Neural progenitor cell (in vitro differentiated cells): ENCODE data around the gene TNFSF8. TPM values are rescaled to one million over a fixed set of nuclear protein-coding genes. Genes with fewer than 3 reads are reported as not detected.
A peak's percentile ranks its signal among the peaks of the same experiment; 100 is the strongest.

Experiments
- DNase-seq: peaks from one replicate; pipeline ENCODE4 v3.0.0-alpha.2; 2016; ENCODE audit warnings: low spot score
- H2AFZ ChIP-seq: fragments of 200-600 bp; sonication (generic); replicated peaks from 2 replicates; pipeline ENCODE4 v1.6.1; 2016; ENCODE audit warnings: antibody characterized with exemption
- H3F3A ChIP-seq: fragments of 200-600 bp; sonication (generic); 2 replicates; pipeline ENCODE4 v1.6.1; 2016; ENCODE audit warnings: antibody characterized with exemption, low read depth
- H3K27ac ChIP-seq: fragments of 200-600 bp; sonication (generic); 2 replicates; pipeline ENCODE4 v1.5.1; 2016; ENCODE audit warnings: mild to moderate bottlenecking
- H3K27me3 ChIP-seq: fragments of 200-600 bp; sonication (generic); 2 replicates; pipeline ENCODE4 v1.6.1; 2016; ENCODE audit warnings: mild to moderate bottlenecking, moderate library complexity
- H3K36me3 ChIP-seq: fragments of 200-600 bp; sonication (generic); 2 replicates; pipeline ENCODE4 v1.5.1; 2016
- H3K4me1 ChIP-seq: fragments of 200-600 bp; sonication (generic); 2 replicates; pipeline ENCODE4 v1.6.1; 2016; ENCODE audit warnings: mixed run types
- H3K4me2 ChIP-seq: fragments of 200-600 bp; sonication (generic); 2 replicates; pipeline ENCODE4 v1.6.1; 2016
- H3K4me3 ChIP-seq: fragments of 200-600 bp; sonication (generic); 2 replicates; pipeline ENCODE4 v1.5.1; 2016
- H3K79me2 ChIP-seq: fragments of 200-600 bp; sonication (generic); 2 replicates; pipeline ENCODE4 v1.6.1; 2016; ENCODE audit warnings: low read depth
- H3K9ac ChIP-seq: fragments of 200-600 bp; sonication (generic); 2 replicates; pipeline ENCODE4 v1.6.1; 2016
- H3K9me3 ChIP-seq: fragments of 200-600 bp; sonication (generic); 2 replicates; pipeline ENCODE4 v1.5.1; 2016; ENCODE audit warnings: low read depth
- H4K20me1 ChIP-seq: fragments of 200-600 bp; sonication (generic); 2 replicates; pipeline ENCODE4 v1.6.1; 2016; ENCODE audit warnings: low read depth
- H3K27ac Mint-ChIP-seq: 3 replicates; pipeline ENCODE4 v1.8.0; 2021; ENCODE audit warnings: mixed read lengths
- H3K27me3 Mint-ChIP-seq: 2 replicates; pipeline ENCODE4 v1.8.0; 2022; ENCODE audit warnings: low read depth, mild to moderate bottlenecking, inconsistent platforms, moderate library complexity, mixed read lengths; ENCODE audit not compliant: insufficient read depth
- H3K36me3 Mint-ChIP-seq: 3 replicates; pipeline ENCODE4 v1.8.0; 2021; ENCODE audit warnings: mixed read lengths
- H3K4me1 Mint-ChIP-seq: 3 replicates; pipeline ENCODE4 v1.8.0; 2021; ENCODE audit warnings: mixed read lengths
- H3K4me3 Mint-ChIP-seq: 3 replicates; pipeline ENCODE4 v1.8.0; 2021; ENCODE audit warnings: mild to moderate bottlenecking, moderate library complexity, mixed read lengths
- H3K9me3 Mint-ChIP-seq: 3 replicates; pipeline ENCODE4 v1.8.0; 2020; ENCODE audit warnings: mixed read lengths
- EZH2 ChIP-seq: fragments of 200-600 bp; sonication (generic); IDR thresholded peaks from 2 replicates; pipeline ENCODE4 v1.6.1; 2017; ENCODE audit warnings: antibody characterized with exemption, mild to moderate bottlenecking, moderate library complexity
- EZH2phosphoT487 ChIP-seq: fragments of 200-600 bp; sonication (generic); IDR thresholded peaks from 2 replicates; pipeline ENCODE4 v1.6.1; 2017; ENCODE audit warnings: antibody characterized with exemption
- total RNA-seq: library from RNA; depleted of rRNA; stranded (reverse); fragments of >200 nt; gene quantifications from 2 replicates; pipeline ENCODE4 v1.2.3, GENCODE V29; 2015; ENCODE audit warnings: low replicate concordance
- TF ChIP-seq, protein P1 (sequence below): fragments of 200-600 bp; sonication (generic); IDR thresholded peaks from 2 replicates; pipeline ENCODE4 v1.5.1; 2017; ENCODE audit warnings: antibody characterized with exemption, mild to moderate bottlenecking

Gene TNFSF8
- total RNA-seq, 1 donor from 2014 or later: not detected

- H3K4me3 Mint-ChIP-seq: no peak overlapping the region
- Histone ChIP-seq H3F3A (no peaks in the 10 kb centered on the region), H3K27me3 (peaks cover 93% of the 10 kb centered on the region)
Measured at GRCh38 chr9:114919611-114920010, 10.8 kb downstream of the TNFSF8 start.

GRCh38 chr9:114916481-114916880 lies 13.9 kb downstream of the TNFSF8 start:
- H3K4me1 Mint-ChIP-seq: no peaks in the 10 kb centered on the region

More at GRCh38 chr9:114919611-114920010, 10.8 kb downstream of the TNFSF8 start:
- Mint-ChIP-seq H3K9me3 (no peaks in the 10 kb centered on the region), H3K36me3 (no peaks in the 10 kb centered on the region), H3K27me3 (no peaks in the 10 kb centered on the region), H3K27ac (no peak overlapping the region), H3K4me1 (no peaks in the 10 kb centered on the region)
- Histone ChIP-seq H3K9ac (no peak overlapping the region), H2AFZ (no peak overlapping the region), H3K9me3 (no peaks in the 10 kb centered on the region), H3K4me3 (no peak overlapping the region), H3K36me3 (no peaks in the 10 kb centered on the region), H3K4me2 (no peak overlapping the region), H4K20me1 (no peaks in the 10 kb centered on the region), H3K4me1 (no peaks in the 10 kb centered on the region), H3K79me2 (no peaks in the 10 kb centered on the region), H3K27ac (no peak overlapping the region)
- no peak for DNase-seq
- TF ChIP-seq EZH2 (no peak), EZH2phosphoT487 (no peak)
- TF ChIP-seq, protein P1, sequence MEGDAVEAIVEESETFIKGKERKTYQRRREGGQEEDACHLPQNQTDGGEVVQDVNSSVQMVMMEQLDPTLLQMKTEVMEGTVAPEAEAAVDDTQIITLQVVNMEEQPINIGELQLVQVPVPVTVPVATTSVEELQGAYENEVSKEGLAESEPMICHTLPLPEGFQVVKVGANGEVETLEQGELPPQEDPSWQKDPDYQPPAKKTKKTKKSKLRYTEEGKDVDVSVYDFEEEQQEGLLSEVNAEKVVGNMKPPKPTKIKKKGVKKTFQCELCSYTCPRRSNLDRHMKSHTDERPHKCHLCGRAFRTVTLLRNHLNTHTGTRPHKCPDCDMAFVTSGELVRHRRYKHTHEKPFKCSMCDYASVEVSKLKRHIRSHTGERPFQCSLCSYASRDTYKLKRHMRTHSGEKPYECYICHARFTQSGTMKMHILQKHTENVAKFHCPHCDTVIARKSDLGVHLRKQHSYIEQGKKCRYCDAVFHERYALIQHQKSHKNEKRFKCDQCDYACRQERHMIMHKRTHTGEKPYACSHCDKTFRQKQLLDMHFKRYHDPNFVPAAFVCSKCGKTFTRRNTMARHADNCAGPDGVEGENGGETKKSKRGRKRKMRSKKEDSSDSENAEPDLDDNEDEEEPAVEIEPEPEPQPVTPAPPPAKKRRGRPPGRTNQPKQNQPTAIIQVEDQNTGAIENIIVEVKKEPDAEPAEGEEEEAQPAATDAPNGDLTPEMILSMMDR: no peak

DNA sequence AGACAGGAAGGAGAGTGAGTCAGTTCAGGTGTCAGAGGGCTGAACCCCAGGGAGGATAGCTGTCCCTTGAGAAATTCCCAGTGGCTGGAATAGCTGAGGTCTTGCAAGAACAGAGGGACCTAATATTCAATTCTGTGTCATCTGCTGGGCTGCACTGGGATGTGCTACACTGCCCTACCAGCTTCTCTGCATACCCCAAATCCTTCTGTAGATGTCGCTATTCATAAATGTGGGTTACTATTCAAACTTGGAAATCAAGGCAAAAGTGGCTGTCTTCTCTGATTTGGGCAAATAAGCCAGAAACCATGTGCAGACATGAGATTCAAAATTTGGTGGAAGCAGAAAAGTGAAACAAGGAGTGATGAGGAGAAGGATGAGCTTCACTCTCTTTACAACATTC lies 16.3 kb downstream of the TNFSF8 start:
- H3K4me2 ChIP-seq: no peak overlapping the region
- no peak overlapping the region for H3K27ac ChIP-seq
- no peak overlapping the region for H2AFZ ChIP-seq
- H3K27me3 Mint-ChIP-seq: peaks cover 2% of the 10 kb centered on the region
- no peaks in the 10 kb centered on the region for H3K36me3 ChIP-seq
- no peak for TF ChIP-seq EZH2
- TF ChIP-seq, protein P1: peak; percentile 47
- H3K36me3 Mint-ChIP-seq: no peaks in the 10 kb centered on the region
- no peak overlapping the region for H3K27ac Mint-ChIP-seq
- H3K4me3 Mint-ChIP-seq: no peak overlapping the region
- no peaks in the 10 kb centered on the region for H3K4me1 ChIP-seq
- no peaks in the 10 kb centered on the region for H3F3A ChIP-seq
- no peaks in the 10 kb centered on the region for H3K4me1 Mint-ChIP-seq
- H3K9me3 Mint-ChIP-seq: no peaks in the 10 kb centered on the region
- H3K27me3 ChIP-seq: peaks cover 43% of the 10 kb centered on the region
- DNase-seq: peak; percentile 14
- no peak overlapping the region for H3K9ac ChIP-seq
- no peaks in the 10 kb centered on the region for H3K9me3 ChIP-seq
- H3K4me3 ChIP-seq: no peak overlapping the region
- no peaks in the 10 kb centered on the region for H4K20me1 ChIP-seq
- no peaks in the 10 kb centered on the region for H3K79me2 ChIP-seq

More at GRCh38 chr9:114916481-114916880, 13.9 kb downstream of the TNFSF8 start:
- Mint-ChIP-seq H3K27me3 (peaks cover 2% of the 10 kb centered on the region), H3K4me3 (no peak overlapping the region), H3K36me3 (no peaks in the 10 kb centered on the region), H3K27ac (no peak overlapping the region), H3K9me3 (no peaks in the 10 kb centered on the region)
- TF ChIP-seq, protein P1: no peak
- TF ChIP-seq EZH2phosphoT487: no peak
- TF ChIP-seq EZH2: no peak
- Histone ChIP-seq H3K36me3 (no peaks in the 10 kb centered on the region), H3K27me3 (peaks cover 62% of the 10 kb centered on the region), H3F3A (no peaks in the 10 kb centered on the region), H3K4me1 (no peaks in the 10 kb centered on the region), H4K20me1 (no peaks in the 10 kb centered on the region), H3K9me3 (no peaks in the 10 kb centered on the region), H2AFZ (no peak overlapping the region), H3K27ac (no peak overlapping the region), H3K4me2 (no peak overlapping the region), H3K79me2 (no peaks in the 10 kb centered on the region), H3K4me3 (no peak overlapping the region), H3K9ac (no peak overlapping the region)
- no peak for DNase-seq
